Liver (tissue), 9 donors: ENCODE results near the gene P3H1. TPM values are rescaled to one million over a fixed set of nuclear protein-coding genes. Genes with fewer than 3 reads are reported as not detected.

Experiments
- DNase-seq: peaks from one replicate; pipeline ENCODE4 v3.0.0-alpha.2; 2017; ENCODE audit warnings: low spot score
- H3K27ac ChIP-seq, 2 donors: one replicate each; pipeline ENCODE4 v1.7.0; 2013; ENCODE audit warnings: inconsistent platforms in 2 of 2, low read length in 2 of 2, control low read depth in 1 of 2, low read depth in 1 of 2, mild to moderate bottlenecking in 1 of 2
- H3K27me3 ChIP-seq, 4 donors: one replicate each; pipeline versions ENCODE4 v1.6.1 to v1.7.0; 2013; ENCODE audit warnings: low read length in 3 of 4, inconsistent platforms in 1 of 4, mild to moderate bottlenecking in 1 of 4, moderate library complexity in 1 of 4; ENCODE audit not compliant: control insufficient read depth in 4 of 4, insufficient read depth in 4 of 4
- H3K36me3 ChIP-seq, 4 donors: one replicate each; pipeline versions ENCODE4 v1.6.1 to v1.7.0; 2013; ENCODE audit warnings: low read length in 3 of 4, mild to moderate bottlenecking in 3 of 4, low read depth in 1 of 4, moderate library complexity in 1 of 4; ENCODE audit not compliant: control insufficient read depth in 4 of 4, insufficient read depth in 3 of 4
- H3K4me1 ChIP-seq, 4 donors: one replicate each; pipeline versions ENCODE4 v1.6.1 to v1.7.0; 2013; ENCODE audit warnings: low read length in 3 of 4, mild to moderate bottlenecking in 3 of 4, moderate library complexity in 1 of 4; ENCODE audit not compliant: control insufficient read depth in 4 of 4, insufficient read depth in 4 of 4
- H3K4me3 ChIP-seq, 3 donors: one replicate each; pipeline versions ENCODE4 v1.6.1 to v1.7.0; 2013; ENCODE audit warnings: low read length in 3 of 3, control low read depth in 1 of 3, low read depth in 1 of 3, mild to moderate bottlenecking in 1 of 3
- H3K9ac ChIP-seq, 2 donors: one replicate each; pipeline ENCODE4 v1.7.0; 2013; ENCODE audit warnings: low read length in 2 of 2, mild to moderate bottlenecking in 2 of 2, moderate library complexity in 2 of 2, control low read depth in 1 of 2, low read depth in 1 of 2
- H3K9me3 ChIP-seq, 4 donors: one replicate each; pipeline versions ENCODE4 v1.6.1 to v1.7.0; 2013; ENCODE audit warnings: low read length in 3 of 4; ENCODE audit not compliant: control insufficient read depth in 4 of 4
- EGR1 ChIP-seq, 2 donors: IDR thresholded peaks; 2 replicates each; pipeline ENCODE4 v1.6.1; 2016 to 2018; ENCODE audit warnings: antibody characterized with exemption in 2 of 2, low read depth in 2 of 2
- FOXA1 ChIP-seq: IDR thresholded peaks from 2 replicates; pipeline ENCODE4 v1.6.1; 2016; ENCODE audit warnings: antibody characterized with exemption
- FOXA2 ChIP-seq: IDR thresholded peaks from 2 replicates; pipeline ENCODE4 v1.6.1; 2016; ENCODE audit warnings: antibody characterized with exemption
- GABPA ChIP-seq, 2 donors: IDR thresholded peaks in 1 of 2; conservative IDR thresholded peaks in 1 of 2; 2 replicates each; pipeline ENCODE4 v1.6.1; 2016; ENCODE audit warnings: antibody characterized with exemption in 2 of 2, mild to moderate bottlenecking in 1 of 2, moderate library complexity in 1 of 2
- HNF4A ChIP-seq, 2 donors: conservative IDR thresholded peaks; 2 replicates each; pipeline ENCODE4 v1.6.1; 2016; ENCODE audit warnings: antibody characterized with exemption in 2 of 2, mild to moderate bottlenecking in 2 of 2
- HNF4G ChIP-seq: IDR thresholded peaks from 2 replicates; pipeline ENCODE4 v1.6.1; 2016; ENCODE audit warnings: antibody characterized with exemption
- JUND ChIP-seq, 2 donors: IDR thresholded peaks; 2 replicates each; pipeline ENCODE4 v1.6.1; 2016; ENCODE audit warnings: antibody characterized with exemption in 2 of 2
- MAX ChIP-seq: IDR thresholded peaks from 2 replicates; pipeline ENCODE4 v1.6.1; 2016; ENCODE audit warnings: antibody characterized with exemption
- RAD21 ChIP-seq, 2 donors: IDR thresholded peaks; 2 replicates each; pipeline ENCODE4 v1.6.1; 2016; ENCODE audit warnings: antibody characterized with exemption in 2 of 2, mild to moderate bottlenecking in 2 of 2
- RXRA ChIP-seq, 2 donors: IDR thresholded peaks; 2 replicates each; pipeline ENCODE4 v1.6.1; 2017 to 2018; ENCODE audit warnings: antibody characterized with exemption in 2 of 2, mild to moderate bottlenecking in 1 of 2
- SP1 ChIP-seq: IDR thresholded peaks from 2 replicates; pipeline ENCODE4 v1.6.1; 2018; ENCODE audit warnings: antibody characterized with exemption, mild to moderate bottlenecking
- TAF1 ChIP-seq: conservative IDR thresholded peaks from 2 replicates; pipeline ENCODE4 v1.6.1; 2016; ENCODE audit warnings: antibody characterized with exemption, mild to moderate bottlenecking
- YY1 ChIP-seq: IDR thresholded peaks from 2 replicates; pipeline ENCODE4 v1.6.1; 2016; ENCODE audit warnings: antibody characterized with exemption, mild to moderate bottlenecking
- WGBS: extraction: QIAGEN DNeasy Blood & Tissue Kit; methylation state at CpG from one replicate; pipeline ENCODE4 v1.1.7; 2013; 5-methylcytosine and 5-hydroxymethylcytosine counted together
- polyA plus RNA-seq, 2 donors: library from polyadenylated mRNA; stranded (reverse) in 1 of 2; unstranded in 1 of 2; fragments of 200-250 nt in 1 of 2; fragments of >200 nt in 1 of 2; fragmentation: Nextera tagmentation in 1 of 2; extraction: Ambion mirVana in 1 of 2; gene quantifications; one replicate each; pipeline versions ENCODE4 v1.2.1 to v1.2.3, GENCODE V29; 2013 to 2015
- total RNA-seq, 2 donors: library from RNA; depleted of rRNA; stranded (reverse); fragments of >200 nt; gene quantifications; one replicate each; pipeline ENCODE4 v1.2.3, GENCODE V29; 2014
- TF ChIP-seq, protein P1 (sequence below): fragments of 150-350 bp; IDR thresholded peaks from 2 replicates; pipeline ENCODE4 v1.5.1; 2017; ENCODE audit warnings: improper control_type of control experiment, low read depth, low read length; ENCODE audit not compliant: missing input control
- TF ChIP-seq, protein P2 (sequence below): IDR thresholded peaks from 2 replicates; pipeline ENCODE4 v1.6.1; 2016; ENCODE audit warnings: antibody characterized with exemption, mild to moderate bottlenecking
- TF ChIP-seq, protein P3 (sequence below): IDR thresholded peaks from 2 replicates; pipeline ENCODE4 v1.6.1; 2016; ENCODE audit warnings: antibody characterized with exemption
- TF ChIP-seq, protein P4 (sequence below): IDR thresholded peaks from 2 replicates; pipeline ENCODE4 v1.6.1; 2016; ENCODE audit warnings: antibody characterized with exemption
- donor health status: healthy.
- donor health status: healthy.
- donor health status: healthy.
- donor health status: healthy.
- donor health status: healthy.

The P3H1 gene, protein sequence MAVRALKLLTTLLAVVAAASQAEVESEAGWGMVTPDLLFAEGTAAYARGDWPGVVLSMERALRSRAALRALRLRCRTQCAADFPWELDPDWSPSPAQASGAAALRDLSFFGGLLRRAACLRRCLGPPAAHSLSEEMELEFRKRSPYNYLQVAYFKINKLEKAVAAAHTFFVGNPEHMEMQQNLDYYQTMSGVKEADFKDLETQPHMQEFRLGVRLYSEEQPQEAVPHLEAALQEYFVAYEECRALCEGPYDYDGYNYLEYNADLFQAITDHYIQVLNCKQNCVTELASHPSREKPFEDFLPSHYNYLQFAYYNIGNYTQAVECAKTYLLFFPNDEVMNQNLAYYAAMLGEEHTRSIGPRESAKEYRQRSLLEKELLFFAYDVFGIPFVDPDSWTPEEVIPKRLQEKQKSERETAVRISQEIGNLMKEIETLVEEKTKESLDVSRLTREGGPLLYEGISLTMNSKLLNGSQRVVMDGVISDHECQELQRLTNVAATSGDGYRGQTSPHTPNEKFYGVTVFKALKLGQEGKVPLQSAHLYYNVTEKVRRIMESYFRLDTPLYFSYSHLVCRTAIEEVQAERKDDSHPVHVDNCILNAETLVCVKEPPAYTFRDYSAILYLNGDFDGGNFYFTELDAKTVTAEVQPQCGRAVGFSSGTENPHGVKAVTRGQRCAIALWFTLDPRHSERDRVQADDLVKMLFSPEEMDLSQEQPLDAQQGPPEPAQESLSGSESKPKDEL
- total RNA-seq (10 to 100 TPM; 24.5 to 28.0 TPM), polyA plus RNA-seq (10 to 100 TPM; 14.9 to 20.9 TPM)

DNA sequence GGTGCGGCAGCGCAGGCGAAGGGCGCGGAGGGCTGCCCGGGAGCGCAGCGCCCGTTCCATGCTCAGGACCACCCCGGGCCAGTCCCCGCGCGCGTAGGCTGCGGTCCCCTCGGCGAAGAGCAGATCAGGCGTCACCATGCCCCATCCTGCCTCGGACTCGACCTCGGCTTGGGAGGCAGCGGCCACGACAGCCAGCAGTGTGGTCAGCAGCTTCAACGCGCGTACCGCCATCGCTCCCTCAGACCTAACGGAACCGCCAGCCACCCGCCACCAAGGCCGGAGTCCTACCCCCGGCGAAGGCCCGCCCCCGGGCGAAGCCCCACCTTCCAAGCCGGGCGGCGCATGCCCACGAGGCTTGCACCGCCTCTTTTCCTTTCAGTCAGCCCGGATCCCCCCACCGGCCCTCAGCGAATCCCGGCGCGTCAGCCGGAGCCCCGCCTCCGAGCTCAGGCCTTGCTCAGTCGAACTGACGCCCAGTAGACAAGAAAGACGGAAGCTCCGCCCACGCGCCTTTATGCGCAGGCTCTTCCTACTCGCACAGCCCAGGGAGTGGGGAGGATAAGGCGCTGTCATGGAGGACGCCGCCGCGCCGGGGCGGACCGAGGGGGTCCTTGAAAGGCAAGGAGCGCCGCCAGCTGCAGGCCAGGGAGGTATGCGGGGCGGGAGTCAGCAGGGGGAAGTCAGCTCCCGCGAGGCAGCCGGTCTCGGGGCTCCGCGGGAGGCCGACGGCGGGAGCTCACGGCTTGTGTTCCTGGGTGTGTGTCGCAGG, at the start of gene P3H1, which contains the start of gene C1orf50:
TSS of gene P3H1 (minus strand) at position 288 of the 769 bp plus-strand sequence. CDS start at position 231, 57 bp downstream.
TSS of gene C1orf50 (plus strand) at position 509 of the 769 bp plus-strand sequence. CDS start at position 572, 63 bp downstream.
- peak; percentile 99 for DNase-seq
- WGBS, result under 1% methylated on average over 82 of the region's 82 CpGs
- peak within 1 kb of the TSS; percentile 86 to 98 (median 94) for H3K4me3 ChIP-seq

More for the DNA sequence above, at the start of gene P3H1, which contains the start of gene C1orf50:
- TF ChIP-seq HNF4A (conservative IDR thresholded peaks at IDR 0.05), result peak; percentile 32 to 36
- TF ChIP-seq GABPA (IDR thresholded peaks at IDR 0.05 in 1 of 2, conservative IDR thresholded peaks at IDR 0.05 in 1 of 2), result peak in 1 of 2 donors; percentile 82
- peak; percentile 83 for TF ChIP-seq TAF1
- peak; percentile 9 to 23 for TF ChIP-seq RXRA (IDR thresholded peaks at IDR 0.05)
- no peak for TF ChIP-seq JUND (IDR thresholded peaks at IDR 0.05)
- peak; percentile 41 to 46 for TF ChIP-seq RAD21 (IDR thresholded peaks at IDR 0.05)
- TF ChIP-seq, protein P1, sequence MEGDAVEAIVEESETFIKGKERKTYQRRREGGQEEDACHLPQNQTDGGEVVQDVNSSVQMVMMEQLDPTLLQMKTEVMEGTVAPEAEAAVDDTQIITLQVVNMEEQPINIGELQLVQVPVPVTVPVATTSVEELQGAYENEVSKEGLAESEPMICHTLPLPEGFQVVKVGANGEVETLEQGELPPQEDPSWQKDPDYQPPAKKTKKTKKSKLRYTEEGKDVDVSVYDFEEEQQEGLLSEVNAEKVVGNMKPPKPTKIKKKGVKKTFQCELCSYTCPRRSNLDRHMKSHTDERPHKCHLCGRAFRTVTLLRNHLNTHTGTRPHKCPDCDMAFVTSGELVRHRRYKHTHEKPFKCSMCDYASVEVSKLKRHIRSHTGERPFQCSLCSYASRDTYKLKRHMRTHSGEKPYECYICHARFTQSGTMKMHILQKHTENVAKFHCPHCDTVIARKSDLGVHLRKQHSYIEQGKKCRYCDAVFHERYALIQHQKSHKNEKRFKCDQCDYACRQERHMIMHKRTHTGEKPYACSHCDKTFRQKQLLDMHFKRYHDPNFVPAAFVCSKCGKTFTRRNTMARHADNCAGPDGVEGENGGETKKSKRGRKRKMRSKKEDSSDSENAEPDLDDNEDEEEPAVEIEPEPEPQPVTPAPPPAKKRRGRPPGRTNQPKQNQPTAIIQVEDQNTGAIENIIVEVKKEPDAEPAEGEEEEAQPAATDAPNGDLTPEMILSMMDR, result no peak
- TF ChIP-seq MAX, result peak; percentile 20
- no peak for TF ChIP-seq FOXA2
- TF ChIP-seq SP1, result peak; percentile 82
- no peak for TF ChIP-seq HNF4G
- peak; percentile 95 for TF ChIP-seq YY1
- TF ChIP-seq, protein P2, sequence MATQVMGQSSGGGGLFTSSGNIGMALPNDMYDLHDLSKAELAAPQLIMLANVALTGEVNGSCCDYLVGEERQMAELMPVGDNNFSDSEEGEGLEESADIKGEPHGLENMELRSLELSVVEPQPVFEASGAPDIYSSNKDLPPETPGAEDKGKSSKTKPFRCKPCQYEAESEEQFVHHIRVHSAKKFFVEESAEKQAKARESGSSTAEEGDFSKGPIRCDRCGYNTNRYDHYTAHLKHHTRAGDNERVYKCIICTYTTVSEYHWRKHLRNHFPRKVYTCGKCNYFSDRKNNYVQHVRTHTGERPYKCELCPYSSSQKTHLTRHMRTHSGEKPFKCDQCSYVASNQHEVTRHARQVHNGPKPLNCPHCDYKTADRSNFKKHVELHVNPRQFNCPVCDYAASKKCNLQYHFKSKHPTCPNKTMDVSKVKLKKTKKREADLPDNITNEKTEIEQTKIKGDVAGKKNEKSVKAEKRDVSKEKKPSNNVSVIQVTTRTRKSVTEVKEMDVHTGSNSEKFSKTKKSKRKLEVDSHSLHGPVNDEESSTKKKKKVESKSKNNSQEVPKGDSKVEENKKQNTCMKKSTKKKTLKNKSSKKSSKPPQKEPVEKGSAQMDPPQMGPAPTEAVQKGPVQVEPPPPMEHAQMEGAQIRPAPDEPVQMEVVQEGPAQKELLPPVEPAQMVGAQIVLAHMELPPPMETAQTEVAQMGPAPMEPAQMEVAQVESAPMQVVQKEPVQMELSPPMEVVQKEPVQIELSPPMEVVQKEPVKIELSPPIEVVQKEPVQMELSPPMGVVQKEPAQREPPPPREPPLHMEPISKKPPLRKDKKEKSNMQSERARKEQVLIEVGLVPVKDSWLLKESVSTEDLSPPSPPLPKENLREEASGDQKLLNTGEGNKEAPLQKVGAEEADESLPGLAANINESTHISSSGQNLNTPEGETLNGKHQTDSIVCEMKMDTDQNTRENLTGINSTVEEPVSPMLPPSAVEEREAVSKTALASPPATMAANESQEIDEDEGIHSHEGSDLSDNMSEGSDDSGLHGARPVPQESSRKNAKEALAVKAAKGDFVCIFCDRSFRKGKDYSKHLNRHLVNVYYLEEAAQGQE, result peak; percentile 88
- TF ChIP-seq FOXA1, result peak; percentile 33
- peak; percentile 87 to 89 for TF ChIP-seq EGR1 (IDR thresholded peaks at IDR 0.05; ENCODE audit: low read depth in 2 of 2)
- TF ChIP-seq, protein P3, sequence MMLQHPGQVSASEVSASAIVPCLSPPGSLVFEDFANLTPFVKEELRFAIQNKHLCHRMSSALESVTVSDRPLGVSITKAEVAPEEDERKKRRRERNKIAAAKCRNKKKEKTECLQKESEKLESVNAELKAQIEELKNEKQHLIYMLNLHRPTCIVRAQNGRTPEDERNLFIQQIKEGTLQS, result no peak
- TF ChIP-seq, protein P4, sequence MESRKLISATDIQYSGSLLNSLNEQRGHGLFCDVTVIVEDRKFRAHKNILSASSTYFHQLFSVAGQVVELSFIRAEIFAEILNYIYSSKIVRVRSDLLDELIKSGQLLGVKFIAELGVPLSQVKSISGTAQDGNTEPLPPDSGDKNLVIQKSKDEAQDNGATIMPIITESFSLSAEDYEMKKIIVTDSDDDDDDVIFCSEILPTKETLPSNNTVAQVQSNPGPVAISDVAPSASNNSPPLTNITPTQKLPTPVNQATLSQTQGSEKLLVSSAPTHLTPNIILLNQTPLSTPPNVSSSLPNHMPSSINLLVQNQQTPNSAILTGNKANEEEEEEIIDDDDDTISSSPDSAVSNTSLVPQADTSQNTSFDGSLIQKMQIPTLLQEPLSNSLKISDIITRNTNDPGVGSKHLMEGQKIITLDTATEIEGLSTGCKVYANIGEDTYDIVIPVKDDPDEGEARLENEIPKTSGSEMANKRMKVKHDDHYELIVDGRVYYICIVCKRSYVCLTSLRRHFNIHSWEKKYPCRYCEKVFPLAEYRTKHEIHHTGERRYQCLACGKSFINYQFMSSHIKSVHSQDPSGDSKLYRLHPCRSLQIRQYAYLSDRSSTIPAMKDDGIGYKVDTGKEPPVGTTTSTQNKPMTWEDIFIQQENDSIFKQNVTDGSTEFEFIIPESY, result no peak
- Histone ChIP-seq H3K9me3 (no peaks in the 10 kb centered on the region), H3K27ac (peak within 1 kb of the TSS; percentile 85 to 93), H3K27me3 (no peaks in the 10 kb centered on the region), H3K9ac (peak within 1 kb of the TSS; percentile 70 to 92), H3K36me3 (no peaks in the 10 kb centered on the region), H3K4me1 (peaks cover 9 to 36% (median 22%) of the 10 kb centered on the region in 4 donors)
